Naive thymus-derived CD8-positive, alpha-beta T cell (primary cell): ENCODE results near the gene PCDHB2. TPM values are rescaled to one million over a fixed set of nuclear protein-coding genes. Genes with fewer than 3 reads are reported as not detected.

ENCODE experiments used
- polyA plus RNA-seq, 3 donors: library from polyadenylated mRNA; unstranded; fragments of 300-500 nt; fragmentation: Illumina TruSeq; gene quantifications; one replicate each; pipeline ENCODE4 v1.2.3, GENCODE V29; 2021
- total RNA-seq, 8 experiments: library from RNA in 2 of 8; stranded (reverse) in 2 of 8; gene quantifications; one replicate each; pipeline ENCODE4 v1.2.3 and lab custom pipeline; 2021 to 2026

The PCDHB2 gene
- total and polyA plus RNA-seq, 5 experiments from 2014 or later: 0.25 TPM; not detected in 4

Other genes starting within 250 kb of the PCDHB2 start
- not detected for gene PCDHA9, start 246.2 kb upstream of the PCDHB2 start, total RNA-seq
- not detected for gene PCDHA9, start 246.2 kb upstream of the PCDHB2 start, polyA plus RNA-seq
- not detected for gene PCDHA10, start 238.7 kb upstream of the PCDHB2 start, total RNA-seq
- gene PCDHA10, start 238.7 kb upstream of the PCDHB2 start, polyA plus RNA-seq: not detected
- not detected for gene PCDHA11, start 225.7 kb upstream of the PCDHB2 start, total RNA-seq
- gene PCDHA11, start 225.7 kb upstream of the PCDHB2 start, polyA plus RNA-seq: not detected
- not detected for gene PCDHA12, start 219.3 kb upstream of the PCDHB2 start, total RNA-seq
- not detected for gene PCDHA12, start 219.3 kb upstream of the PCDHB2 start, polyA plus RNA-seq
- not detected for gene PCDHA13, start 212.5 kb upstream of the PCDHB2 start, total RNA-seq
- gene PCDHA13, start 212.5 kb upstream of the PCDHB2 start, polyA plus RNA-seq: not detected
- gene PCDHAC1, start 168.3 kb upstream of the PCDHB2 start, total RNA-seq: not detected
- not detected for gene PCDHAC1, start 168.3 kb upstream of the PCDHB2 start, polyA plus RNA-seq
- gene PCDHAC2, start 128.1 kb upstream of the PCDHB2 start, total RNA-seq: not detected
- gene PCDHAC2, start 128.1 kb upstream of the PCDHB2 start, polyA plus RNA-seq: not detected
- not detected for gene PCDHB1, start 43.2 kb upstream of the PCDHB2 start, total RNA-seq
- gene PCDHB1, start 43.2 kb upstream of the PCDHB2 start, polyA plus RNA-seq: not detected
- gene PCDHB3, start 5.9 kb downstream of the PCDHB2 start, total RNA-seq: not detected
- not detected for gene PCDHB3, start 5.9 kb downstream of the PCDHB2 start, polyA plus RNA-seq
- gene PCDHB4, start 27.2 kb downstream of the PCDHB2 start, total RNA-seq: not detected
- gene PCDHB4, start 27.2 kb downstream of the PCDHB2 start, polyA plus RNA-seq: not detected
- under 1 TPM in 1 of 2 experiments, not detected in 1; 0.18 TPM for gene PCDHB5, start 40.6 kb downstream of the PCDHB2 start, total RNA-seq
- not detected for gene PCDHB5, start 40.6 kb downstream of the PCDHB2 start, polyA plus RNA-seq
- not detected for gene PCDHB6, start 55.4 kb downstream of the PCDHB2 start, total RNA-seq
- not detected for gene PCDHB6, start 55.4 kb downstream of the PCDHB2 start, polyA plus RNA-seq
- not detected for gene PCDHB7, start 78.0 kb downstream of the PCDHB2 start, total RNA-seq
- not detected for gene PCDHB7, start 78.0 kb downstream of the PCDHB2 start, polyA plus RNA-seq
- not detected for gene PCDHB8, start 83.2 kb downstream of the PCDHB2 start, total RNA-seq
- gene PCDHB8, start 83.2 kb downstream of the PCDHB2 start, polyA plus RNA-seq: not detected
- not detected for gene PCDHB16, start 87.8 kb downstream of the PCDHB2 start, total RNA-seq
- not detected for gene PCDHB16, start 87.8 kb downstream of the PCDHB2 start, polyA plus RNA-seq
- gene PCDHB9, start 92.5 kb downstream of the PCDHB2 start, total RNA-seq: not detected
- gene PCDHB9, start 92.5 kb downstream of the PCDHB2 start, polyA plus RNA-seq: not detected
- gene PCDHB10, start 97.7 kb downstream of the PCDHB2 start, total RNA-seq: not detected
- not detected for gene PCDHB10, start 97.7 kb downstream of the PCDHB2 start, polyA plus RNA-seq
- gene PCDHB11, start 105.0 kb downstream of the PCDHB2 start, total RNA-seq: not detected
- not detected for gene PCDHB11, start 105.0 kb downstream of the PCDHB2 start, polyA plus RNA-seq
- gene PCDHB12, start 114.1 kb downstream of the PCDHB2 start, total RNA-seq: not detected
- not detected for gene PCDHB12, start 114.1 kb downstream of the PCDHB2 start, polyA plus RNA-seq
- not detected for gene PCDHB13, start 119.3 kb downstream of the PCDHB2 start, total RNA-seq
- not detected for gene PCDHB13, start 119.3 kb downstream of the PCDHB2 start, polyA plus RNA-seq
- gene PCDHB14, start 128.7 kb downstream of the PCDHB2 start, total RNA-seq: not detected
- gene PCDHB14, start 128.7 kb downstream of the PCDHB2 start, polyA plus RNA-seq: not detected
- not detected for gene PCDHB15, start 150.8 kb downstream of the PCDHB2 start, total RNA-seq
- gene PCDHB15, start 150.8 kb downstream of the PCDHB2 start, polyA plus RNA-seq: not detected
- 1 to 10 TPM; 2.1 to 2.5 TPM for gene SLC25A2, start 209.4 kb downstream of the PCDHB2 start, total RNA-seq
- gene SLC25A2, start 209.4 kb downstream of the PCDHB2 start, polyA plus RNA-seq: not detected
- 100 to 1,000 TPM; 139 to 141 TPM for gene TAF7, start 226.2 kb downstream of the PCDHB2 start, total RNA-seq
- gene TAF7, start 226.2 kb downstream of the PCDHB2 start, polyA plus RNA-seq: 100 to 1,000 TPM; 206 to 230 (median 230) TPM
- under 1 TPM; 0.38 to 0.52 TPM for gene PCDHGA1, start 235.9 kb downstream of the PCDHB2 start, total RNA-seq
- not detected for gene PCDHGA1, start 235.9 kb downstream of the PCDHB2 start, polyA plus RNA-seq
- under 1 TPM; 0.16 to 0.18 TPM for gene PCDHGA2, start 244.1 kb downstream of the PCDHB2 start, total RNA-seq
- not detected for gene PCDHGA2, start 244.1 kb downstream of the PCDHB2 start, polyA plus RNA-seq
- not detected for gene PCDHGA3, start 249.2 kb downstream of the PCDHB2 start, total RNA-seq
- gene PCDHGA3, start 249.2 kb downstream of the PCDHB2 start, polyA plus RNA-seq: under 1 TPM in 1 of 3 donors, not detected in 2; 0.06 TPM